RCC 7860 (cell line): ENCODE measurements around the gene MPZL1.

Experiments used
- DNase-seq: peaks from one replicate; pipeline ENCODE4 v3.0.0-alpha.2; 2015; ENCODE audit warnings: low spot score
- FAIRE-seq: peaks from 2 replicates; lab custom pipeline; 2012; peaks lifted over from hg19 to GRCh38; lab: Jason Lieb, UNC

The MPZL1 gene

DNA sequence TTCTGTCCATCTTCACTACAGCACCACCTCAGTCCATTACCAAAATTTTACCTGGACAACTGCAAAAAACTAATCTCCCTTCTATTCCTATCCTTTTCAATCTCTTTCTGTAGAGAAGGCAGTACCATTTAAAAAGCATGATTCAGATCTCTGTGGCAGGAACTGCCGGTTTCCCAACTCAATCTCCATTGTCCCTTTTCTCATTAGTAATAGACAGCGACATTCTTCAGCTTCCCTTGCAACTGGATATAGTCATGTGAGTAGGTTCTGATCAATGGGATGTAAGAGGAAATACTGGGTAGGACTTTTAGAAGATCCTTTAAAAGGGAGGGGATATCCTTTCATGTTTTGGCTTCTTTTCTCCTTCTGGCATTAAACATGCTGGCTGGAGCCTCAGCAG is 117.2 kb downstream of the MPZL1 start:
- no peak for FAIRE-seq
- DNase-seq, result no peak
